Peyer's patch (tissue), 4 donors: ENCODE data around the gene RORC.

Source experiments
- CTCF ChIP-seq, 6 experiments: fragments of 450-650 bp in 4 of 6; fragments of 200-600 bp in 2 of 6; sonication (generic) in 1 of 6; IDR thresholded peaks; one replicate each; pipeline ENCODE4 v1.5.1; 2017 to 2019; ENCODE audit warnings: antibody characterized with exemption in 6 of 6, mild to moderate bottlenecking in 3 of 6, moderate library complexity in 1 of 6
- POLR2A ChIP-seq, 2 donors: fragments of 450-650 bp; IDR thresholded peaks; one replicate each; pipeline ENCODE4 v1.5.1; 2017; ENCODE audit warnings: antibody characterized with exemption in 2 of 2, mild to moderate bottlenecking in 2 of 2, moderate library complexity in 2 of 2

- TF ChIP-seq CTCF (IDR thresholded peaks at IDR 0.05) (no peak), POLR2A (IDR thresholded peaks at IDR 0.05) (no peak)
These were observed 30.2 kb downstream of the RORC start for GRCh38 chr1:151801310-151801820.
